Neuronal stem cell (in vitro differentiated cells): Measurements from ENCODE around the gene LILRB1.
"Not testable (repeated sequence)": the region's sequence is repeated elsewhere in the genome, so short reads cannot be mapped to it uniquely, and the experiment has no call there.

Source experiments
- DNase-seq: peaks from one replicate; pipeline ENCODE4 v3.0.0-alpha.2; 2013; ENCODE audit warnings: low spot score
- H2AFZ ChIP-seq: one replicate; pipeline ENCODE4 v1.6.1; 2013; ENCODE audit warnings: mild to moderate bottlenecking, low read length, inconsistent platforms
- H2AK5ac ChIP-seq: 2 replicates; pipeline ENCODE4 v1.6.1; 2013; ENCODE audit warnings: low read depth, mild to moderate bottlenecking, inconsistent platforms, low read length, moderate library complexity, mixed read lengths
- H2BK120ac ChIP-seq: 2 replicates; pipeline ENCODE4 v1.6.1; 2013; ENCODE audit warnings: low read depth, mild to moderate bottlenecking, inconsistent platforms, low read length, moderate library complexity, mixed read lengths
- H2BK12ac ChIP-seq: one replicate; pipeline ENCODE4 v1.6.1; 2013; ENCODE audit warnings: low read length, inconsistent platforms
- H2BK15ac ChIP-seq: 2 replicates; pipeline ENCODE4 v1.6.1; 2013; ENCODE audit warnings: mild to moderate bottlenecking, low read length, inconsistent platforms, mixed read lengths
- H2BK5ac ChIP-seq: one replicate; pipeline ENCODE4 v1.6.1; 2013; ENCODE audit warnings: inconsistent platforms, mild to moderate bottlenecking, low read length, moderate library complexity
- H3K14ac ChIP-seq: one replicate; pipeline ENCODE4 v1.6.1; 2013; ENCODE audit warnings: low read length, inconsistent platforms
- H3K18ac ChIP-seq: 2 replicates; pipeline ENCODE4 v1.6.1; 2013; ENCODE audit warnings: low read length, inconsistent platforms
- H3K23ac ChIP-seq: 2 replicates; pipeline ENCODE4 v1.6.1; 2013; ENCODE audit warnings: low read depth, mild to moderate bottlenecking, mixed read lengths, low read length, inconsistent platforms; ENCODE audit not compliant: poor library complexity
- H3K27ac ChIP-seq: replicated peaks from 3 replicates; pipeline ENCODE4 v1.5.1; 2013; ENCODE audit warnings: low read length, inconsistent platforms
- H3K27me3 ChIP-seq, 3 experiments: 2 replicates each; pipeline ENCODE4 v1.6.1; 2013; ENCODE audit warnings: low read length in 3 of 3, mild to moderate bottlenecking in 2 of 3, inconsistent platforms in 1 of 3, low read depth in 1 of 3, mixed read lengths in 1 of 3, moderate library complexity in 1 of 3; ENCODE audit not compliant: control insufficient read depth in 3 of 3, insufficient read depth in 3 of 3
- H3K36me3 ChIP-seq, 2 donors: replicated peaks in 1 of 2; 2 replicates each; pipeline ENCODE4 v1.6.1; 2013; ENCODE audit warnings: low read length in 2 of 2; ENCODE audit not compliant: control insufficient read depth in 2 of 2, insufficient read depth in 2 of 2
- H3K4ac ChIP-seq: 2 replicates; pipeline ENCODE4 v1.6.1; 2013; ENCODE audit warnings: inconsistent platforms, mild to moderate bottlenecking, low read length, moderate library complexity
- H3K4me1 ChIP-seq, 2 donors: 1 replicate in 1 of 2; 2 replicates in 1 of 2; pipeline ENCODE4 v1.6.1; 2013; ENCODE audit warnings: low read length in 2 of 2, low read depth in 1 of 2; ENCODE audit not compliant: control insufficient read depth in 2 of 2, insufficient read depth in 1 of 2
- H3K4me2 ChIP-seq: one replicate; pipeline ENCODE4 v1.6.1; 2013; ENCODE audit warnings: mild to moderate bottlenecking, low read length, inconsistent platforms; ENCODE audit not compliant: insufficient read depth, poor library complexity, severe bottlenecking
- H3K4me3 ChIP-seq, 2 donors: 2 replicates each; pipeline ENCODE4 v1.5.1; 2013; ENCODE audit warnings: low read length in 2 of 2, mild to moderate bottlenecking in 2 of 2, inconsistent platforms in 1 of 2, moderate library complexity in 1 of 2
- H3K79me1 ChIP-seq: one replicate; pipeline ENCODE4 v1.6.1; 2013; ENCODE audit warnings: low read depth, mild to moderate bottlenecking, inconsistent platforms, low read length, moderate library complexity
- H3K9ac ChIP-seq: one replicate; pipeline ENCODE4 v1.6.1; 2013; ENCODE audit warnings: mild to moderate bottlenecking, low read depth, low read length, inconsistent platforms; ENCODE audit not compliant: poor library complexity
- H3K9me3 ChIP-seq, 2 donors: replicated peaks in 1 of 2; 2 replicates each; pipeline versions ENCODE3 to v1.6.1; 2013; ENCODE audit warnings: low read length in 2 of 2, mild to moderate bottlenecking in 2 of 2, inconsistent platforms in 1 of 2, low read depth in 1 of 2, mixed read lengths in 1 of 2, moderate library complexity in 1 of 2; ENCODE audit not compliant: control insufficient read depth in 2 of 2, insufficient read depth in 1 of 2
- H4K8ac ChIP-seq: one replicate; pipeline ENCODE4 v1.6.1; 2013; ENCODE audit warnings: low read depth, mild to moderate bottlenecking, inconsistent platforms, low read length, moderate library complexity
- H4K91ac ChIP-seq: one replicate; pipeline ENCODE4 v1.6.1; 2013; ENCODE audit warnings: low read length, low read depth, mild to moderate bottlenecking, inconsistent platforms; ENCODE audit not compliant: poor library complexity
- WGBS, 2 donors: extraction: QIAGEN DNeasy Blood & Tissue Kit; methylation state at CpG; one replicate each; pipeline ENCODE4 v1.1.7; 2013; ENCODE audit warnings: missing lambda C conversion rate in 2 of 2, mixed read lengths in 1 of 2; ENCODE audit not compliant: insufficient read length in 2 of 2, insufficient replicate concordance in 1 of 2; ENCODE audit errors: extremely low coverage in 2 of 2; 5-methylcytosine and 5-hydroxymethylcytosine counted together

The LILRB1 gene

DNA sequence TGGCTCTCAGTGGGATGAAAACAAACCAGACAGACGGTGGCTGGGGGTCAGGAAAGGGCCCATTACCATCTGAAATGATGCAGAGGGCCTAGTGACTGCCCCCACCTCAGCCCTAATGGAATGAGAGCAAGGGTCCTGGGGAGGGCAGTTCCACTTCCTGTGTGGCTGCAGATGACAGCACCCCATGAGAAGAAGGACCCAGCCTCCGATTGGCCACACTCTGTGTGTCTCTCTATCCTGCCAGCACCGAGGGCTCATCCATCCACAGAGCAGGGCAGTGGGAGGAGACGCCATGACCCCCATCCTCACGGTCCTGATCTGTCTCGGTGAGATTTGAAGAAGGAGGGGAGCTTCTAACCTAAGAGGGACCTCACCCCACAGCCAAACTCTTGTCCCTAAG is 498 bp downstream of the LILRB1 start:
- no peak overlapping the region for H3K4me2 ChIP-seq
- H2BK12ac ChIP-seq = no peak overlapping the region
- H3K27me3 ChIP-seq = peaks cover 0 to 9% (median 2%) of the 10 kb centered on the region in 3 experiments
- H2AFZ ChIP-seq = no peak overlapping the region
- no peak overlapping the region for H2BK5ac ChIP-seq
- no peaks in the 10 kb centered on the region for H3K4me1 ChIP-seq
- no peak overlapping the region for H3K4me3 ChIP-seq
- H3K9ac ChIP-seq = no peak overlapping the region
- no peak overlapping the region for H2BK15ac ChIP-seq
- H3K9me3 ChIP-seq = peaks cover 0 to 22% of the 10 kb centered on the region in 2 donors
- no peak for DNase-seq
- no CpG with 5 or more reads among the region's 6 CpGs for WGBS, 2 donors
- no peak overlapping the region for H3K4ac ChIP-seq
- H3K36me3 ChIP-seq = no peaks in the 10 kb centered on the region
- H3K27ac ChIP-seq = no peak overlapping the region
- no peaks in the 10 kb centered on the region for H3K79me1 ChIP-seq
- H3K18ac ChIP-seq = no peak overlapping the region
- no peak overlapping the region for H2BK120ac ChIP-seq
- no peak overlapping the region for H3K23ac ChIP-seq
- H2AK5ac ChIP-seq = no peak overlapping the region
- no peak overlapping the region for H4K8ac ChIP-seq
- H4K91ac ChIP-seq = no peak overlapping the region
- H3K14ac ChIP-seq = no peak overlapping the region

DNA sequence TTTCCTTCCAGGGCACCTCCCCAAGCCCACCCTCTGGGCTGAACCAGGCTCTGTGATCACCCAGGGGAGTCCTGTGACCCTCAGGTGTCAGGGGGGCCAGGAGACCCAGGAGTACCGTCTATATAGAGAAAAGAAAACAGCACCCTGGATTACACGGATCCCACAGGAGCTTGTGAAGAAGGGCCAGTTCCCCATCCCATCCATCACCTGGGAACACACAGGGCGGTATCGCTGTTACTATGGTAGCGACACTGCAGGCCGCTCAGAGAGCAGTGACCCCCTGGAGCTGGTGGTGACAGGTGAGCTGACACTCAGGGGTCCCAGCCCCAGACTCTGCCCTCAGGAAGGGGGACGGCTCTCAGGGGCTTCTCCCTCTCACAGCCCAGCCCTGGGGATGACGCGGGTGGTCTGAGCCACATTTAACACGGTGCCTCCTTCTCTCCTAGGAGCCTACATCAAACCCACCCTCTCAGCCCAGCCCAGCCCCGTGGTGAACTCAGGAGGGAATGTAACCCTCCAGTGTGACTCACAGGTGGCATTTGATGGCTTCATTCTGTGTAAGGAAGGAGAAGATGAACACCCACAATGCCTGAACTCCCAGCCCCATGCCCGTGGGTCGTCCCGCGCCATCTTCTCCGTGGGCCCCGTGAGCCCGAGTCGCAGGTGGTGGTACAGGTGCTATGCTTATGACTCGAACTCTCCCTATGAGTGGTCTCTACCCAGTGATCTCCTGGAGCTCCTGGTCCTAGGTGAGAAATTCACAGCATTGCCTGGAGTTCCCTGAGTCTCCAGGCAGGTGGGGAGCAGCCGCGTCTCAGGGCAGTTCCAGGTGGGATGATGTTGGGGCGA is 1.4 kb downstream of the LILRB1 start:
- H2BK12ac ChIP-seq, H3K4me3 ChIP-seq, H3K36me3 ChIP-seq, H3K14ac ChIP-seq, DNase-seq, H3K18ac ChIP-seq, H4K91ac ChIP-seq, H3K27ac ChIP-seq, H2AFZ ChIP-seq, H2AK5ac ChIP-seq, H3K9ac ChIP-seq, H3K27me3 ChIP-seq, H2BK5ac ChIP-seq, H3K4me2 ChIP-seq, H2BK15ac ChIP-seq, H3K4ac ChIP-seq, H3K79me1 ChIP-seq, H2BK120ac ChIP-seq, H4K8ac ChIP-seq, H3K23ac ChIP-seq, H3K4me1 ChIP-seq: not testable (repeated sequence)
- no CpG with 5 or more reads among the region's 23 CpGs for WGBS, 2 donors
- H3K9me3 ChIP-seq = peaks cover 0 to 20% of the 10 kb centered on the region in 2 donors

DNA sequence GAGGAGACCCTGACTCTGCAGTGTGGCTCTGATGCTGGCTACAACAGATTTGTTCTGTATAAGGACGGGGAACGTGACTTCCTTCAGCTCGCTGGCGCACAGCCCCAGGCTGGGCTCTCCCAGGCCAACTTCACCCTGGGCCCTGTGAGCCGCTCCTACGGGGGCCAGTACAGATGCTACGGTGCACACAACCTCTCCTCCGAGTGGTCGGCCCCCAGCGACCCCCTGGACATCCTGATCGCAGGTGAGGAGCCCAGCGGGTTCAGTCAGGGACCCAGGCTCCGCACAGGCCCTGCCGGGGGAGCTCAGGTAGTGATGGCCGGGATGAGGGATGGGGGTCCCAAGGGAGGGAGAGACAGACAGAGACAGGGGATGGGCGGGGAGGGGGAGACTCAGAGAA is 2.2 kb downstream of the LILRB1 start:
- H3K4me3 ChIP-seq, H3K14ac ChIP-seq, H2AK5ac ChIP-seq, H2BK12ac ChIP-seq, H3K79me1 ChIP-seq, H3K27me3 ChIP-seq, H2BK15ac ChIP-seq, DNase-seq, H3K9ac ChIP-seq, H2BK5ac ChIP-seq, H3K4me1 ChIP-seq, H3K18ac ChIP-seq, H4K8ac ChIP-seq, H4K91ac ChIP-seq, H3K27ac ChIP-seq, H3K36me3 ChIP-seq, H3K4me2 ChIP-seq, H3K4ac ChIP-seq, H3K23ac ChIP-seq, H2BK120ac ChIP-seq, H2AFZ ChIP-seq: not testable (repeated sequence)
- peaks cover 0 to 18% of the 10 kb centered on the region in 2 donors for H3K9me3 ChIP-seq
- WGBS, 2 donors = no CpG with 5 or more reads among the region's 16 CpGs

DNA sequence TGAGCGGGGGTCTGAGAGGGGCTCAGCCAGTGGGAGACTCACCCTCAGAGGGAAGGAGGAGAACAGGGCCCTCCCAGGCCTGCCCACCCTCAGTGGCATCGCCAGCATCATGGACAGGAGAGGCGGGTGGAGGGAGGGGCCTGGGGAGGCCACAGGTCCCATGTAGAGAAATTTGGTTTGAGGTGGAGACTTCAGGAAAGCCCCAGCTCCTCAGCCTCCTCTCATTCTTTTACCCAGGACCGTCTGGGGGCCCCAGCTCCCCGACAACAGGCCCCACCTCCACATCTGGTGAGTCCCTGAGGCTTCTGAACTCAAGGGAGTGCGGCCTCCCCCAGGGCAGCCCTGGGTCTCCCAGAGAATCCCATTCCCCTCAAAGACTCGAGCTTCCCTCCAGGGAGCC is 3.1 kb downstream of the LILRB1 start:
- no peak overlapping the region for H4K8ac ChIP-seq
- no peak overlapping the region for H2AK5ac ChIP-seq
- no CpG with 5 or more reads among the region's 7 CpGs for WGBS, 2 donors
- H3K27me3 ChIP-seq = peaks cover 0 to 9% (median 0%) of the 10 kb centered on the region in 3 experiments
- no peak overlapping the region for H2BK12ac ChIP-seq
- no peak overlapping the region for H2BK120ac ChIP-seq
- no peak overlapping the region for H2BK5ac ChIP-seq
- no peak overlapping the region for H2BK15ac ChIP-seq
- H3K4me2 ChIP-seq = no peak overlapping the region
- H3K4me1 ChIP-seq = no peaks in the 10 kb centered on the region
- H3K79me1 ChIP-seq = no peaks in the 10 kb centered on the region
- H3K36me3 ChIP-seq = no peaks in the 10 kb centered on the region
- no peak overlapping the region for H3K14ac ChIP-seq
- no peak overlapping the region for H3K27ac ChIP-seq
- H2AFZ ChIP-seq = no peak overlapping the region
- H3K23ac ChIP-seq = no peak overlapping the region
- no peak overlapping the region for H3K4me3 ChIP-seq
- no peak overlapping the region for H3K18ac ChIP-seq
- H4K91ac ChIP-seq = no peak overlapping the region
- DNase-seq = no peak
- H3K9ac ChIP-seq = no peak overlapping the region
- no peak overlapping the region for H3K4ac ChIP-seq
- peaks cover 0 to 18% of the 10 kb centered on the region in 2 donors for H3K9me3 ChIP-seq
